Fibroblast of lung (primary cell): Measurements from ENCODE around the gene TRAF5. TPM values are rescaled to one million over a fixed set of nuclear protein-coding genes. Genes with fewer than 3 reads are reported as not detected.

ENCODE experiments used
- DNase-seq, 2 donors: peaks; one replicate each; pipeline versions ENCODE4 v3.0.0 to v3.0.0-alpha.2; 2010; ENCODE audit warnings: low read depth in 2 of 2
- H2AFZ ChIP-seq: 2 replicates; pipeline ENCODE4 v1.5.1; 2012; ENCODE audit warnings: low read length, control low read depth, inconsistent platforms
- H3K27ac ChIP-seq: 2 replicates; pipeline ENCODE4 v1.5.1; 2011; ENCODE audit warnings: low read length, control low read depth; ENCODE audit not compliant: insufficient read depth
- H3K27me3 ChIP-seq: 2 replicates; pipeline ENCODE4 v1.5.1; 2011; ENCODE audit warnings: mild to moderate bottlenecking, low read length; ENCODE audit not compliant: control insufficient read depth, insufficient read depth
- H3K36me3 ChIP-seq: 2 replicates; pipeline ENCODE4 v1.5.1; 2011; ENCODE audit warnings: low read length; ENCODE audit not compliant: control insufficient read depth, insufficient read depth
- H3K4me1 ChIP-seq: 2 replicates; pipeline ENCODE4 v1.5.1; 2011; ENCODE audit warnings: low read length; ENCODE audit not compliant: control insufficient read depth, insufficient read depth; ENCODE audit errors: extremely low read depth
- H3K4me2 ChIP-seq: 2 replicates; pipeline ENCODE4 v1.5.1; 2011; ENCODE audit warnings: low read length, control low read depth; ENCODE audit not compliant: insufficient read depth; ENCODE audit errors: extremely low read depth
- H3K4me3 ChIP-seq, 4 experiments: fragments of 200-600 bp in 1 of 4; sonication (generic) in 1 of 4; replicated peaks in 1 of 4; 2 replicates each; pipeline ENCODE4 v1.5.1; 2011 to 2016; ENCODE audit warnings: low read length in 4 of 4, low read depth in 3 of 4, mild to moderate bottlenecking in 3 of 4, control low read depth in 2 of 4, inconsistent platforms in 1 of 4, mixed read lengths in 1 of 4; ENCODE audit not compliant: insufficient read depth in 1 of 4; ENCODE audit errors: control extremely low read depth in 1 of 4
- H3K79me2 ChIP-seq: 2 replicates; pipeline ENCODE4 v1.5.1; 2012; ENCODE audit warnings: mild to moderate bottlenecking, low read length, inconsistent platforms; ENCODE audit not compliant: control insufficient read depth, insufficient read depth
- H3K9ac ChIP-seq: 2 replicates; pipeline ENCODE4 v1.5.1; 2011; ENCODE audit warnings: mild to moderate bottlenecking, low read length, control low read depth; ENCODE audit not compliant: insufficient read depth
- H3K9me3 ChIP-seq: 2 replicates; pipeline ENCODE4 v1.5.1; 2012; ENCODE audit warnings: low read depth, low read length; ENCODE audit not compliant: control insufficient read depth, insufficient read depth
- H4K20me1 ChIP-seq: 2 replicates; pipeline ENCODE4 v1.5.1; 2011; ENCODE audit warnings: low read length; ENCODE audit not compliant: control insufficient read depth, insufficient read depth; ENCODE audit errors: extremely low read depth
- EZH2 ChIP-seq: IDR thresholded peaks from 2 replicates; pipeline ENCODE4 v1.5.1; 2012; ENCODE audit warnings: low read length, control low read depth, mild to moderate bottlenecking; ENCODE audit errors: missing control alignments
- polyA plus RNA-seq, 2 donors: library from polyadenylated mRNA; depleted of rRNA in 1 of 2; stranded (reverse) in 1 of 2; unstranded in 1 of 2; fragments of >200 nt; gene quantifications; 2 replicates each; pipeline ENCODE4 v1.2.1, GENCODE V29; 2011 to 2012; ENCODE audit warnings: missing spikeins in 1 of 2
- total RNA-seq: library from RNA; depleted of rRNA; stranded (reverse); fragments of >200 nt; gene quantifications from 2 replicates; pipeline ENCODE4 v1.2.1, GENCODE V29; 2014
- TF ChIP-seq, protein P1 (sequence below), 2 donors: IDR thresholded peaks in 1 of 2; conservative IDR thresholded peaks in 1 of 2; 1 replicate in 1 of 2; 2 replicates in 1 of 2; pipeline ENCODE4 v1.5.1; 2011 to 2012; ENCODE audit warnings: low read length in 2 of 2, control low read depth in 1 of 2, inconsistent platforms in 1 of 2, low read depth in 1 of 2, mild to moderate bottlenecking in 1 of 2

Gene TRAF5
- total and polyA plus RNA-seq, 2 donors (not counting 1 experiment from before 2014, with no cell fraction given), result 13.5 to 20.9 TPM

GRCh38 chr1:211355873-211356272 lies 29.2 kb downstream of the TRAF5 start:
- DNase-seq, result no peak
- Histone ChIP-seq H3K9ac (no peak overlapping the region), H3K36me3 (no peaks in the 10 kb centered on the region), H3K27ac (no peak overlapping the region), H3K4me1 (no peaks in the 10 kb centered on the region), H3K4me2 (no peak overlapping the region), H3K9me3 (no peaks in the 10 kb centered on the region), H3K4me3 (no peak overlapping the region), H3K79me2 (no peaks in the 10 kb centered on the region), H3K27me3 (no peaks in the 10 kb centered on the region), H4K20me1 (no peaks in the 10 kb centered on the region), H2AFZ (no peak overlapping the region)
- no peak for TF ChIP-seq EZH2
- TF ChIP-seq, protein P1, sequence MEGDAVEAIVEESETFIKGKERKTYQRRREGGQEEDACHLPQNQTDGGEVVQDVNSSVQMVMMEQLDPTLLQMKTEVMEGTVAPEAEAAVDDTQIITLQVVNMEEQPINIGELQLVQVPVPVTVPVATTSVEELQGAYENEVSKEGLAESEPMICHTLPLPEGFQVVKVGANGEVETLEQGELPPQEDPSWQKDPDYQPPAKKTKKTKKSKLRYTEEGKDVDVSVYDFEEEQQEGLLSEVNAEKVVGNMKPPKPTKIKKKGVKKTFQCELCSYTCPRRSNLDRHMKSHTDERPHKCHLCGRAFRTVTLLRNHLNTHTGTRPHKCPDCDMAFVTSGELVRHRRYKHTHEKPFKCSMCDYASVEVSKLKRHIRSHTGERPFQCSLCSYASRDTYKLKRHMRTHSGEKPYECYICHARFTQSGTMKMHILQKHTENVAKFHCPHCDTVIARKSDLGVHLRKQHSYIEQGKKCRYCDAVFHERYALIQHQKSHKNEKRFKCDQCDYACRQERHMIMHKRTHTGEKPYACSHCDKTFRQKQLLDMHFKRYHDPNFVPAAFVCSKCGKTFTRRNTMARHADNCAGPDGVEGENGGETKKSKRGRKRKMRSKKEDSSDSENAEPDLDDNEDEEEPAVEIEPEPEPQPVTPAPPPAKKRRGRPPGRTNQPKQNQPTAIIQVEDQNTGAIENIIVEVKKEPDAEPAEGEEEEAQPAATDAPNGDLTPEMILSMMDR (conservative IDR thresholded peaks at IDR 0.05 in 1 of 2, IDR thresholded peaks at IDR 0.05 in 1 of 2; ENCODE audit: low read depth in 1 of 2, low read length in 2 of 2), result no peak

DNA sequence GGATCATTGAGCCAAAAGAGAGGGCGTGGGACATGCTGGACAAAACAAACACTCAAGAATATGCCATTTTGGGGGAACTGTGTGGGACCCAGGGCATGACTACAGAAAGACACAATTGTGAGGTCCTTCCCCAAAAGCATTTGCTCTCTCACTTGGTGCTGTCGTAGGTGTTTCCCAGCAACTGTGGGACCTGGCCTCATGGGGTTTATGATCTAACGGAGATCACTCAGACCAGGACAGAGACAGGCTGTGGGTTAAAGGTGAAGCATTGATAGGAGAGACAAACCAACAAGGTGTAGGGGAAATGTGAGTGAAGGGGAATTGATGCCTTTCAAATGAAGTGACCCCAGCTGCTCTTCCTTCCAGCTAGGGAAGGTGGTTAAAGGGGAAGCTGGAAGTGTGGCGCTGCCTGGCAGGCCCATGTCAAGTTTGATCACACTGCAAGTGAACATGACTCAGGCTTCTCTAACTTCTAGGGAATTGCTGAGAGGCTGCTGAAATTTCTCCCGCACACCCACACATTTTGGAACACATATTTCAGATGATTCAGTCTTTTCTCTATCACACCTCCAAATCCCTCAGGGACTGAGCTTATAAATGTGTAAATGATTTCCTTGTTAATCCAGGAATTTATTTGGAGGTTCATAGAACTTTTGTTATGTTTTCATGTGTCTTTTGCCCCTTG lies 30.2 kb downstream of the TRAF5 start:
- Histone ChIP-seq H3K9ac (no peak overlapping the region), H2AFZ (no peak overlapping the region), H4K20me1 (no peaks in the 10 kb centered on the region), H3K9me3 (no peaks in the 10 kb centered on the region), H3K79me2 (no peaks in the 10 kb centered on the region), H3K27me3 (no peaks in the 10 kb centered on the region), H3K4me3 (no peak overlapping the region), H3K4me2 (no peak overlapping the region), H3K27ac (no peak overlapping the region), H3K4me1 (no peaks in the 10 kb centered on the region), H3K36me3 (no peaks in the 10 kb centered on the region)
- no peak for TF ChIP-seq EZH2
- peak in 1 of 2 donors; percentile 85 for DNase-seq

DNA sequence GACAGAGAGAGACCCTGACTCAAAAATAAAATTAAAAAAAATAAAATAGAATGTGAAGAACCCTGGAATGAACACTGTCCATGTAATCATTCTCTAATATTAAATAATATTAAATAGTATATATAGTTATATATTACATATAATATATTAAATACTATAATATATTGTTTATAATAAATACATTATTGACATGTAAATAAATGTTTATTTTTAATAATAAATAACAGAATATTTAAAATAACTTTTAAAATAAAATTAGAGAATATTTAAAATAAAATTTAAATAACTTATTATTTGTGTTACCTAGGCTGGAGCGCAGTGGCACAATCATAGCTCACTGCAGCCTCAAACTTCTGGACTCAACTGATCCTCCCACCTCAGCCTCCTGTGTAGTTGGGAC lies 32.1 kb downstream of the TRAF5 start:
- no peak for DNase-seq
- H2AFZ ChIP-seq, result no peak overlapping the region
- no peaks in the 10 kb centered on the region for H3K4me1 ChIP-seq
- no peaks in the 10 kb centered on the region for H3K36me3 ChIP-seq
- no peak overlapping the region for H3K27ac ChIP-seq
- H3K27me3 ChIP-seq, result no peaks in the 10 kb centered on the region
- no peak overlapping the region for H3K9ac ChIP-seq
- no peak overlapping the region for H3K4me3 ChIP-seq
- no peaks in the 10 kb centered on the region for H4K20me1 ChIP-seq
- no peaks in the 10 kb centered on the region for H3K79me2 ChIP-seq
- no peak overlapping the region for H3K4me2 ChIP-seq
- TF ChIP-seq, protein P1 (conservative IDR thresholded peaks at IDR 0.05 in 1 of 2, IDR thresholded peaks at IDR 0.05 in 1 of 2; ENCODE audit: low read depth in 1 of 2, low read length in 2 of 2), result no peak
- TF ChIP-seq EZH2, result no peak
- no peaks in the 10 kb centered on the region for H3K9me3 ChIP-seq
